HG03520 (cell line): Measurements from ENCODE around the gene HDAC2.
"Not testable (repeated sequence)": the region's sequence is repeated elsewhere in the genome, so short reads cannot be mapped to it uniquely, and the experiment has no call there.

Experiments used
- ATAC-seq: cut with Tn5 transposase; IDR thresholded peaks from one replicate; pipeline ENCODE4 v1.9.1; 2021; ENCODE audit warnings: mild to moderate bottlenecking, moderate library complexity; ENCODE audit not compliant: unreplicated experiment

Gene HDAC2

GRCh38 chr6:113920663-113921267 is 50.2 kb downstream of the HDAC2 start:
- peak; percentile 84 for ATAC-seq

- not testable (repeated sequence) for ATAC-seq
These were observed 60.7 kb downstream of the HDAC2 start for GRCh38 chr6:113910285-113910684.

GRCh38 chr6:113909224-113909856 is 61.6 kb downstream of the HDAC2 start:
- no peak for ATAC-seq

- ATAC-seq, result no peak
These were observed 62.1 kb downstream of the HDAC2 start for GRCh38 chr6:113908801-113909200.

GRCh38 chr6:113907102-113907815 is 63.7 kb downstream of the HDAC2 start:
- no peak for ATAC-seq

GRCh38 chr6:113903666-113904330 is 67.2 kb downstream of the HDAC2 start:
- no peak for ATAC-seq

- no peak for ATAC-seq
These were observed 69.5 kb downstream of the HDAC2 start for GRCh38 chr6:113901482-113901881.

- no peak for ATAC-seq
These were observed 76.0 kb downstream of the HDAC2 start for GRCh38 chr6:113894712-113895674.

- no peak for ATAC-seq
These were observed 77.1 kb downstream of the HDAC2 start for GRCh38 chr6:113893866-113894265.

- no peak for ATAC-seq
These were observed 77.5 kb downstream of the HDAC2 start for GRCh38 chr6:113893451-113893850.

GRCh38 chr6:113888956-113889630 is 81.9 kb downstream of the HDAC2 start:
- ATAC-seq, result no peak

GRCh38 chr6:113888493-113888892 is 82.5 kb downstream of the HDAC2 start:
- no peak for ATAC-seq

GRCh38 chr6:113886512-113886911 is 84.4 kb downstream of the HDAC2 start:
- no peak for ATAC-seq

GRCh38 chr6:113884011-113884410 is 86.9 kb downstream of the HDAC2 start:
- ATAC-seq, result no peak
